Large intestine (tissue), 3 donors: Measurements from ENCODE around the gene REX1BD. TPM values are rescaled to one million over a fixed set of nuclear protein-coding genes. Genes with fewer than 3 reads are reported as not detected.

ENCODE experiments used
- DNase-seq, 2 donors: peaks; one replicate each; pipeline versions ENCODE4 v3.0.0 to v3.0.0-alpha.2; 2013
- H3K27ac ChIP-seq: one replicate; pipeline ENCODE4 v1.5.1; 2013; ENCODE audit warnings: low read length
- H3K27me3 ChIP-seq: 2 replicates; pipeline ENCODE4 v1.6.1; 2013; ENCODE audit warnings: low read length; ENCODE audit not compliant: control insufficient read depth, insufficient read depth
- H3K36me3 ChIP-seq: 2 replicates; pipeline ENCODE4 v1.6.1; 2013; ENCODE audit warnings: low read length; ENCODE audit not compliant: control insufficient read depth, insufficient read depth
- H3K4me1 ChIP-seq: one replicate; pipeline ENCODE4 v1.6.1; 2013; ENCODE audit warnings: low read length; ENCODE audit not compliant: control insufficient read depth, insufficient read depth
- H3K4me3 ChIP-seq: one replicate; pipeline ENCODE4 v1.5.1; 2013; ENCODE audit warnings: low read length
- H3K9me3 ChIP-seq: one replicate; pipeline ENCODE4 v1.6.1; 2013; ENCODE audit warnings: mild to moderate bottlenecking, low read depth, low read length, moderate library complexity; ENCODE audit not compliant: control insufficient read depth
- WGBS: methylation state at CpG from one replicate; pipeline ENCODE4 v1.1.5; 2013; ENCODE audit warnings: low lambda C conversion rate; ENCODE audit not compliant: insufficient coverage; 5-methylcytosine and 5-hydroxymethylcytosine counted together
- polyA plus RNA-seq: library from polyadenylated mRNA; unstranded; fragments of 120-200 nt; gene quantifications from one replicate; pipeline ENCODE4 v1.2.1, GENCODE V29; 2013

REX1BD gene
- polyA plus RNA-seq, 1 donor = 47.2 TPM

- Histone ChIP-seq H3K27ac (no peak overlapping the region), H3K36me3 (peaks cover 42% of the 10 kb centered on the region), H3K4me1 (peaks cover 11% of the 10 kb centered on the region), H3K9me3 (no peaks in the 10 kb centered on the region), H3K27me3 (no peaks in the 10 kb centered on the region), H3K4me3 (no peak overlapping the region)
- no peak for DNase-seq
- 93% methylated on average over 3 of the region's 18 CpGs for WGBS
Observed at GRCh38 chr19:18574691-18575291, 13.8 kb upstream of the REX1BD start.

GRCh38 chr19:18576383-18576782 is 12.2 kb upstream of the REX1BD start:
- no peak for DNase-seq
- WGBS = no CpG with 5 or more reads among the region's 8 CpGs
- Histone ChIP-seq H3K9me3 (no peaks in the 10 kb centered on the region), H3K36me3 (peaks cover 42% of the 10 kb centered on the region), H3K4me3 (no peak overlapping the region), H3K27ac (no peak overlapping the region), H3K4me1 (peaks cover 11% of the 10 kb centered on the region), H3K27me3 (no peaks in the 10 kb centered on the region)

GRCh38 chr19:18577365-18577914 is 11.2 kb upstream of the REX1BD start:
- no peak for DNase-seq
- Histone ChIP-seq H3K4me3 (no peak overlapping the region), H3K4me1 (peaks cover 11% of the 10 kb centered on the region), H3K27ac (no peak overlapping the region), H3K27me3 (no peaks in the 10 kb centered on the region), H3K9me3 (no peaks in the 10 kb centered on the region), H3K36me3 (peaks cover 42% of the 10 kb centered on the region)
- WGBS = 100% methylated on average over 2 of the region's 21 CpGs

- no peaks in the 10 kb centered on the region for H3K27me3 ChIP-seq
- DNase-seq = no peak
- no peak overlapping the region for H3K4me3 ChIP-seq
- no peaks in the 10 kb centered on the region for H3K4me1 ChIP-seq
- H3K27ac ChIP-seq = no peak overlapping the region
- peaks cover 20% of the 10 kb centered on the region for H3K36me3 ChIP-seq
- no peaks in the 10 kb centered on the region for H3K9me3 ChIP-seq
- WGBS = 100% methylated on average over 1 of the region's 7 CpGs
Observed at GRCh38 chr19:18580311-18580710, 8.3 kb upstream of the REX1BD start.

- Histone ChIP-seq H3K4me1 (peaks cover 18% of the 10 kb centered on the region), H3K27me3 (no peaks in the 10 kb centered on the region), H3K27ac (no peak overlapping the region), H3K4me3 (no peak overlapping the region), H3K9me3 (no peaks in the 10 kb centered on the region), H3K36me3 (peaks cover 6% of the 10 kb centered on the region)
- WGBS = no CpG with 5 or more reads among the region's 2 CpGs
- DNase-seq = no peak
Observed at GRCh38 chr19:18586306-18586705, 2.3 kb upstream of the REX1BD start.

GRCh38 chr19:18587561-18587960 is 1.0 kb upstream of the REX1BD start:
- 94% methylated on average over 6 of the region's 12 CpGs for WGBS
- peaks cover 10% of the 10 kb centered on the region for H3K36me3 ChIP-seq
- H3K4me1 ChIP-seq = peaks cover 18% of the 10 kb centered on the region
- H3K27me3 ChIP-seq = no peaks in the 10 kb centered on the region
- no peak for DNase-seq
- no peak overlapping the region for H3K4me3 ChIP-seq
- H3K9me3 ChIP-seq = no peaks in the 10 kb centered on the region
- H3K27ac ChIP-seq = no peak overlapping the region

GRCh38 chr19:18587962-18588610 is 512 bp upstream of the REX1BD start:
- peaks cover 18% of the 10 kb centered on the region for H3K4me1 ChIP-seq
- H3K4me3 ChIP-seq = peak overlapping the region; percentile 59
- no peak for DNase-seq
- H3K27me3 ChIP-seq = no peaks in the 10 kb centered on the region
- H3K9me3 ChIP-seq = no peaks in the 10 kb centered on the region
- peaks cover 10% of the 10 kb centered on the region for H3K36me3 ChIP-seq
- H3K27ac ChIP-seq = peak overlapping the region; percentile 89
- WGBS = no CpG with 5 or more reads among the region's 16 CpGs

GRCh38 chr19:18589380-18590272 is 1.0 kb downstream of the REX1BD start:
- peak overlapping the region; percentile 59 for H3K4me3 ChIP-seq
- H3K9me3 ChIP-seq = no peaks in the 10 kb centered on the region
- peak overlapping the region; percentile 89 for H3K27ac ChIP-seq
- H3K27me3 ChIP-seq = peaks cover 7% of the 10 kb centered on the region
- DNase-seq = peak; percentile 76 to 85
- H3K4me1 ChIP-seq = peaks cover 23% of the 10 kb centered on the region
- WGBS = 0% methylated on average over 1 of the region's 52 CpGs
- peaks cover 10% of the 10 kb centered on the region for H3K36me3 ChIP-seq

GRCh38 chr19:18590273-18591272 is 2.0 kb downstream of the REX1BD start:
- Histone ChIP-seq H3K27me3 (peaks cover 17% of the 10 kb centered on the region), H3K4me1 (peaks cover 32% of the 10 kb centered on the region), H3K4me3 (peak overlapping the region; percentile 59), H3K36me3 (peaks cover 10% of the 10 kb centered on the region), H3K9me3 (no peaks in the 10 kb centered on the region), H3K27ac (peak overlapping the region; percentile 11)
- peak; percentile 46 to 54 for DNase-seq
- no CpG with 5 or more reads among the region's 40 CpGs for WGBS
